HepG2 (cell line): ENCODE measurements around the gene AANAT. TPM values are rescaled to one million over a fixed set of nuclear protein-coding genes. Genes with fewer than 3 reads are reported as not detected.
A peak's percentile ranks its signal among the peaks of the same experiment; 100 is the strongest.

ENCODE experiments used
- ATAC-seq: fragments of 200-7000 bp; cut with Tn5 transposase; 3 replicates; pipeline ENCODE4 v1.9.1; 2020; ENCODE audit warnings: mild to moderate bottlenecking, moderate library complexity
- BruUV-seq: library from RNA; stranded (reverse); fragments of 400-500 nt; replicated peaks from 2 replicates; lab custom pipeline; 2021; lab: Mats Ljungman, UMichigan
- CTCF ChIA-PET: fragments of 300-600 bp; formaldehyde crosslinking; extraction: SDS; loops from one replicate; lab custom pipeline; 2021; ENCODE audit warnings: low total read pairs, inconsistent platforms, low intra/inter-chr PET ratio; lab: Yijun Ruan, JAX
- POLR2A ChIA-PET: fragments of 350-600 bp; sonication (Branson Sonifier 250); formaldehyde crosslinking; loops from one replicate; lab custom pipeline; 2020; ENCODE audit warnings: antibody characterized with exemption, inconsistent platforms; lab: Yijun Ruan, JAX
- DNase-seq: peaks from one replicate; pipeline ENCODE4 v3.0.0-alpha.2; 2015; ENCODE audit warnings: low spot score
- FAIRE-seq: peaks from 3 replicates; lab custom pipeline; 2011; peaks lifted over from hg19 to GRCh38; lab: Jason Lieb, UNC
- H2AFZ ChIP-seq: one replicate; pipeline ENCODE4 v1.6.1; 2011; ENCODE audit warnings: low read length, inconsistent platforms
- H3K27ac ChIP-seq: fragments of 300-600 bp; 3 replicates; pipeline ENCODE4 v1.8.0; 2011; ENCODE audit warnings: mixed run types, mild to moderate bottlenecking, mixed read lengths, low read length, inconsistent platforms; ENCODE audit not compliant: insufficient read depth; ENCODE audit errors: extremely low read length
- H3K27me3 ChIP-seq, 2 experiments: fragments of 200-600 bp in 1 of 2; 2 replicates in 1 of 2; 3 replicates in 1 of 2; pipeline versions ENCODE4 v1.6.0 to v1.8.0; 2011; ENCODE audit warnings: low read length in 2 of 2, mild to moderate bottlenecking in 2 of 2, moderate library complexity in 2 of 2, inconsistent platforms in 1 of 2; ENCODE audit not compliant: insufficient read depth in 2 of 2, control insufficient read depth in 1 of 2
- H3K36me3 ChIP-seq, 2 experiments: fragments of 200-600 bp in 1 of 2; replicated peaks in 1 of 2; 2 replicates in 1 of 2; 3 replicates in 1 of 2; pipeline versions ENCODE4 v1.5.1 to v1.8.0; 2011; ENCODE audit warnings: low read length in 2 of 2, inconsistent platforms in 1 of 2; ENCODE audit not compliant: insufficient read depth in 2 of 2, control insufficient read depth in 1 of 2
- H3K4me1 ChIP-seq: 2 replicates; pipeline ENCODE4 v1.5.1; 2012; ENCODE audit warnings: low read length, inconsistent platforms; ENCODE audit not compliant: insufficient read depth
- H3K4me2 ChIP-seq: 2 replicates; pipeline ENCODE4 v1.6.0; 2011; ENCODE audit warnings: low read depth, low read length, inconsistent platforms
- H3K4me3 ChIP-seq, 3 experiments: fragments of 200-600 bp in 1 of 3; sonication (generic), shearing (Covaris generic) in 1 of 3; replicated peaks in 1 of 3; 2 replicates each; pipeline ENCODE4 v1.5.1; 2011 to 2016; ENCODE audit warnings: low read length in 3 of 3, inconsistent platforms in 2 of 3, low read depth in 2 of 3, mild to moderate bottlenecking in 2 of 3, control low read depth in 1 of 3, mixed read lengths in 1 of 3; ENCODE audit not compliant: insufficient read depth in 1 of 3
- H3K79me2 ChIP-seq: one replicate; pipeline ENCODE4 v1.6.1; 2011; ENCODE audit warnings: low read length, inconsistent platforms; ENCODE audit not compliant: insufficient read depth
- H3K9ac ChIP-seq: 2 replicates; pipeline ENCODE4 v1.6.0; 2011; ENCODE audit warnings: mild to moderate bottlenecking, low read depth, low read length, inconsistent platforms; ENCODE audit not compliant: insufficient read depth
- H3K9me3 ChIP-seq: 2 replicates; pipeline ENCODE4 v1.5.1; 2012; ENCODE audit warnings: mild to moderate bottlenecking, low read length
- H4K20me1 ChIP-seq: 2 replicates; pipeline ENCODE4 v1.6.0; 2011; ENCODE audit warnings: inconsistent platforms, mild to moderate bottlenecking, low read length, moderate library complexity; ENCODE audit not compliant: insufficient read depth
- ARID5B ChIP-seq: IDR thresholded peaks from 2 replicates; pipeline ENCODE4 v1.4.0; 2020; ENCODE audit warnings: mild to moderate bottlenecking, missing genetic modification reagents
- BHLHE40 ChIP-seq: IDR thresholded peaks from 2 replicates; pipeline ENCODE4 v1.6.1; 2011; ENCODE audit warnings: low read length, improper control_type of control experiment
- CEBPB ChIP-seq: IDR thresholded peaks from 2 replicates; pipeline ENCODE4 v1.6.1; 2011; ENCODE audit warnings: low read depth, low read length, improper control_type of control experiment, borderline replicate concordance
- HNF4G ChIP-seq, 2 experiments: sonication (generic) in 1 of 2; formaldehyde crosslinking in 1 of 2; IDR thresholded peaks; 2 replicates each; pipeline versions ENCODE4 v1.4.0 to v1.6.1; 2011 to 2020; ENCODE audit warnings: borderline replicate concordance in 2 of 2, low read depth in 2 of 2, mild to moderate bottlenecking in 2 of 2, low read length in 1 of 2, missing genetic modification reagents in 1 of 2, moderate library complexity in 1 of 2
- PAXIP1 ChIP-seq: sonication (generic); formaldehyde crosslinking; conservative IDR thresholded peaks from 2 replicates; pipeline ENCODE4 v1.4.0; 2020; ENCODE audit warnings: mild to moderate bottlenecking, missing genetic modification reagents, moderate library complexity
- PHF5A ChIP-seq: IDR thresholded peaks from one replicate; pipeline ENCODE4 v1.6.1; 2018; ENCODE audit warnings: low read depth, missing genetic modification reagents; ENCODE audit not compliant: unreplicated experiment
- RAD21 ChIP-seq: fragments of 450-650 bp; formaldehyde crosslinking; IDR thresholded peaks from 2 replicates; pipeline ENCODE4 v1.5.0; 2020; ENCODE audit warnings: mild to moderate bottlenecking
- RFX5 ChIP-seq: IDR thresholded peaks from 2 replicates; pipeline ENCODE4 v1.6.1; 2011; ENCODE audit warnings: low read depth, low read length, improper control_type of control experiment
- ZMYM4 ChIP-seq: sonication (generic); formaldehyde crosslinking; IDR thresholded peaks from 2 replicates; pipeline ENCODE4 v1.8.1; 2023; ENCODE audit warnings: mild to moderate bottlenecking, missing genetic modification reagents
- ZNF263 ChIP-seq: sonication (generic); formaldehyde crosslinking; IDR thresholded peaks from 2 replicates; pipeline ENCODE4 v1.4.0; 2020; ENCODE audit warnings: missing genetic modification reagents
- ZNF33A ChIP-seq: sonication (generic); formaldehyde crosslinking; IDR thresholded peaks from 2 replicates; pipeline ENCODE4 v1.5.1; 2020; ENCODE audit warnings: missing genetic modification reagents, mild to moderate bottlenecking, moderate library complexity, borderline replicate concordance
- WGBS: methylation state at CpG from one replicate; pipeline ENCODE4 v1.1.6; 2017; ENCODE audit warnings: low lambda C conversion rate; 5-methylcytosine and 5-hydroxymethylcytosine counted together
- in situ Hi-C: cut with HindIII; loops from 2 replicates; pipeline ENCODE4 v1.10.0; 2017; ENCODE audit warnings: low pct_unique_long_range_greater_than_20kb; ENCODE audit not compliant: extremely low pct_ligation_motif_present
- intact Hi-C: fragments of 100-400 bp; cut with micrococcal nuclease; formaldehyde crosslinking; loops from one replicate; pipeline ENCODE4 v1.10.0; 2022; ENCODE audit not compliant: unreplicated experiment
- polyA plus RNA-seq, 8 experiments: library from polyadenylated mRNA; depleted of rRNA in 3 of 8; stranded (reverse) in 7 of 8; unstranded in 1 of 8; fragments of >200 nt; fragmentation: Illumina TruSeq in 4 of 8; extraction: Trizol in 4 of 8; gene quantifications; 2 replicates each; pipeline versions ENCODE4 v1.2.1 to v1.2.3, GENCODE V29; 2011 to 2016; ENCODE audit warnings: low read depth in 4 of 8, missing spikeins in 1 of 8, mixed read lengths in 1 of 8; ENCODE audit not compliant: insufficient read depth in 1 of 8
- total RNA-seq, 5 experiments: library from RNA; depleted of rRNA; stranded (reverse); fragments of >200 nt; fragmentation: Illumina TruSeq; extraction: Trizol; gene quantifications; 2 replicates each; pipeline ENCODE4 v1.2.3, GENCODE V29; 2016; ENCODE audit warnings: low read depth in 1 of 5
- TF ChIP-seq, protein P1 (sequence below): sonication (generic); formaldehyde crosslinking; IDR thresholded peaks from 2 replicates; pipeline ENCODE4 v1.4.0; 2020; ENCODE audit warnings: missing genetic modification reagents

The AANAT gene
- total and polyA plus RNA-seq, 2 of the 13 experiments (the other 11 are each of a cell fraction or from before 2014, with no cell fraction given): 0.07 TPM; not detected in 1

GRCh38 chr17:76437467-76438402 is 29.7 kb upstream of the AANAT start:
- 72% methylated on average over 13 of the region's 13 CpGs for WGBS
- POLR2A ChIA-PET: interaction anchor here (1.0 kb wide), 1 partner anchor 9 kb away, joined by 4 read pairs; no protein-coding TSS in a partner anchor
- DNase-seq: peak; percentile 40
- CTCF ChIA-PET: no interaction called here
- H3K27ac ChIP-seq: peak overlapping the region; percentile 1
- no TSS peak for BruUV-seq
- FAIRE-seq: peak; percentile 71
- in situ Hi-C loops: no loop called here
- H3K4me2 ChIP-seq: peak overlapping the region; percentile 19; the same call in 1 of the 2 replicates
- H3K9me3 ChIP-seq: no peaks in the 10 kb centered on the region
- H3K27me3 ChIP-seq: no peaks in the 10 kb centered on the region
- ATAC-seq: peak; percentile 39
- peaks cover 49% of the 10 kb centered on the region for H3K4me1 ChIP-seq
- peaks cover 64% of the 10 kb centered on the region for H4K20me1 ChIP-seq
- no peak overlapping the region for H2AFZ ChIP-seq
- no peak overlapping the region for H3K9ac ChIP-seq
- H3K4me3 ChIP-seq: no peak overlapping the region
- H3K36me3 ChIP-seq: peaks cover 3 to 16% of the 10 kb centered on the region in 2 experiments; a peak in 4 of 5 replicates
- H3K79me2 ChIP-seq: peaks cover 92% of the 10 kb centered on the region
- intact Hi-C loops: no loop called here
- TF ChIP-seq ZMYM4 (CRISPR knock-in tag) (0 out of 2 replicates have a peak, but pooled peaks have one; percentile 26), RAD21 (CRISPR knock-in tag) (no peak), PAXIP1 (CRISPR knock-in tag) (0 out of 2 replicates have a peak, but pooled peaks have one; percentile 16), PHF5A (CRISPR knock-in tag) (no peak), HNF4G (IDR thresholded peaks at IDR 0.05; ENCODE audit: borderline replicate concordance, low read depth, low read length) (0 out of 2 replicates have a peak, but pooled peaks have one; percentile 16), HNF4G (CRISPR knock-in tag; IDR thresholded peaks at IDR 0.05; ENCODE audit: borderline replicate concordance, low read depth) (no peak), RFX5 (no peak), ZNF33A (CRISPR knock-in tag) (peak; percentile 98), CEBPB (0 out of 2 replicates have a peak, but pooled peaks have one; percentile 27), ARID5B (CRISPR knock-in tag) (peak; percentile 54), ZNF263 (CRISPR knock-in tag) (no peak), BHLHE40 (peak; percentile 89)
- TF ChIP-seq, protein P1, sequence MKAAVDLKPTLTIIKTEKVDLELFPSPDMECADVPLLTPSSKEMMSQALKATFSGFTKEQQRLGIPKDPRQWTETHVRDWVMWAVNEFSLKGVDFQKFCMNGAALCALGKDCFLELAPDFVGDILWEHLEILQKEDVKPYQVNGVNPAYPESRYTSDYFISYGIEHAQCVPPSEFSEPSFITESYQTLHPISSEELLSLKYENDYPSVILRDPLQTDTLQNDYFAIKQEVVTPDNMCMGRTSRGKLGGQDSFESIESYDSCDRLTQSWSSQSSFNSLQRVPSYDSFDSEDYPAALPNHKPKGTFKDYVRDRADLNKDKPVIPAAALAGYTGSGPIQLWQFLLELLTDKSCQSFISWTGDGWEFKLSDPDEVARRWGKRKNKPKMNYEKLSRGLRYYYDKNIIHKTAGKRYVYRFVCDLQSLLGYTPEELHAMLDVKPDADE: no peak
